HepG2 (cell line): Measurements from ENCODE around the gene TBRG1. TPM values are rescaled to one million over a fixed set of nuclear protein-coding genes. Genes with fewer than 3 reads are reported as not detected.
A peak's percentile ranks its signal among the peaks of the same experiment; 100 is the strongest.

Source experiments
- ATAC-seq: fragments of 200-7000 bp; cut with Tn5 transposase; 3 replicates; pipeline ENCODE4 v1.9.1; 2020; ENCODE audit warnings: mild to moderate bottlenecking, moderate library complexity
- BruUV-seq: library from RNA; stranded (reverse); fragments of 400-500 nt; replicated peaks from 2 replicates; lab custom pipeline; 2021; lab: Mats Ljungman, UMichigan
- CTCF ChIA-PET: fragments of 300-600 bp; formaldehyde crosslinking; extraction: SDS; loops from one replicate; lab custom pipeline; 2021; ENCODE audit warnings: low total read pairs, inconsistent platforms, low intra/inter-chr PET ratio; lab: Yijun Ruan, JAX
- POLR2A ChIA-PET: fragments of 350-600 bp; sonication (Branson Sonifier 250); formaldehyde crosslinking; loops from one replicate; lab custom pipeline; 2020; ENCODE audit warnings: antibody characterized with exemption, inconsistent platforms; lab: Yijun Ruan, JAX
- DNase-seq: peaks from one replicate; pipeline ENCODE4 v3.0.0-alpha.2; 2015; ENCODE audit warnings: low spot score
- FAIRE-seq: peaks from 3 replicates; lab custom pipeline; 2011; peaks lifted over from hg19 to GRCh38; lab: Jason Lieb, UNC
- H2AFZ ChIP-seq: one replicate; pipeline ENCODE4 v1.6.1; 2011; ENCODE audit warnings: low read length, inconsistent platforms
- H3K27ac ChIP-seq: fragments of 300-600 bp; 3 replicates; pipeline ENCODE4 v1.8.0; 2011; ENCODE audit warnings: mixed run types, mild to moderate bottlenecking, mixed read lengths, low read length, inconsistent platforms; ENCODE audit not compliant: insufficient read depth; ENCODE audit errors: extremely low read length
- H3K27me3 ChIP-seq, 2 experiments: fragments of 200-600 bp in 1 of 2; 2 replicates in 1 of 2; 3 replicates in 1 of 2; pipeline versions ENCODE4 v1.6.0 to v1.8.0; 2011; ENCODE audit warnings: low read length in 2 of 2, mild to moderate bottlenecking in 2 of 2, moderate library complexity in 2 of 2, inconsistent platforms in 1 of 2; ENCODE audit not compliant: insufficient read depth in 2 of 2, control insufficient read depth in 1 of 2
- H3K36me3 ChIP-seq, 2 experiments: fragments of 200-600 bp in 1 of 2; replicated peaks in 1 of 2; 2 replicates in 1 of 2; 3 replicates in 1 of 2; pipeline versions ENCODE4 v1.5.1 to v1.8.0; 2011; ENCODE audit warnings: low read length in 2 of 2, inconsistent platforms in 1 of 2; ENCODE audit not compliant: insufficient read depth in 2 of 2, control insufficient read depth in 1 of 2
- H3K4me1 ChIP-seq: 2 replicates; pipeline ENCODE4 v1.5.1; 2012; ENCODE audit warnings: low read length, inconsistent platforms; ENCODE audit not compliant: insufficient read depth
- H3K4me2 ChIP-seq: 2 replicates; pipeline ENCODE4 v1.6.0; 2011; ENCODE audit warnings: low read depth, low read length, inconsistent platforms
- H3K4me3 ChIP-seq, 3 experiments: fragments of 200-600 bp in 1 of 3; sonication (generic), shearing (Covaris generic) in 1 of 3; replicated peaks in 1 of 3; 2 replicates each; pipeline ENCODE4 v1.5.1; 2011 to 2016; ENCODE audit warnings: low read length in 3 of 3, inconsistent platforms in 2 of 3, low read depth in 2 of 3, mild to moderate bottlenecking in 2 of 3, control low read depth in 1 of 3, mixed read lengths in 1 of 3; ENCODE audit not compliant: insufficient read depth in 1 of 3
- H3K79me2 ChIP-seq: one replicate; pipeline ENCODE4 v1.6.1; 2011; ENCODE audit warnings: low read length, inconsistent platforms; ENCODE audit not compliant: insufficient read depth
- H3K9ac ChIP-seq: 2 replicates; pipeline ENCODE4 v1.6.0; 2011; ENCODE audit warnings: mild to moderate bottlenecking, low read depth, low read length, inconsistent platforms; ENCODE audit not compliant: insufficient read depth
- H3K9me3 ChIP-seq: 2 replicates; pipeline ENCODE4 v1.5.1; 2012; ENCODE audit warnings: mild to moderate bottlenecking, low read length
- H4K20me1 ChIP-seq: 2 replicates; pipeline ENCODE4 v1.6.0; 2011; ENCODE audit warnings: inconsistent platforms, mild to moderate bottlenecking, low read length, moderate library complexity; ENCODE audit not compliant: insufficient read depth
- BCL6 ChIP-seq: IDR thresholded peaks from 2 replicates; pipeline ENCODE4 v1.6.1; 2016; ENCODE audit warnings: missing genetic modification reagents, missing compliant biosample characterization
- HNF1A ChIP-seq, 2 experiments: sonication (generic) in 1 of 2; formaldehyde crosslinking in 1 of 2; IDR thresholded peaks; 2 replicates each; pipeline versions ENCODE4 v1.4.0 to v1.6.1; 2016 to 2020; ENCODE audit warnings: borderline replicate concordance in 1 of 2, low read depth in 1 of 2, mild to moderate bottlenecking in 1 of 2, missing genetic modification reagents in 1 of 2
- HNF1B ChIP-seq: sonication (generic); formaldehyde crosslinking; IDR thresholded peaks from 2 replicates; pipeline ENCODE4 v1.5.1; 2020; ENCODE audit warnings: mild to moderate bottlenecking, moderate library complexity, missing genetic modification reagents
- KLF16 ChIP-seq, 2 experiments: sonication (generic) in 1 of 2; formaldehyde crosslinking in 1 of 2; IDR thresholded peaks; 2 replicates each; pipeline versions ENCODE4 v1.6.1 to v1.8.0; 2016 to 2023; ENCODE audit warnings: missing genetic modification reagents in 2 of 2, missing compliant biosample characterization in 1 of 2
- POGZ ChIP-seq: sonication (generic); formaldehyde crosslinking; IDR thresholded peaks from 2 replicates; pipeline ENCODE4 v1.4.0; 2020; ENCODE audit warnings: mild to moderate bottlenecking, missing genetic modification reagents
- TGIF2 ChIP-seq: IDR thresholded peaks from 2 replicates; pipeline ENCODE4 v1.6.1; 2016; ENCODE audit warnings: control low read depth, missing compliant biosample characterization
- THAP11 ChIP-seq: IDR thresholded peaks from 2 replicates; pipeline ENCODE4 v1.6.1; 2016; ENCODE audit warnings: missing biosample characterization, missing genetic modification reagents
- ZFP36L1 ChIP-seq: sonication (generic); formaldehyde crosslinking; IDR thresholded peaks from 2 replicates; pipeline ENCODE4 v1.8.0; 2022; ENCODE audit warnings: mild to moderate bottlenecking, missing genetic modification reagents, moderate library complexity
- ZMYM2 ChIP-seq: sonication (generic); formaldehyde crosslinking; IDR thresholded peaks from 2 replicates; pipeline ENCODE4 v1.8.0; 2022; ENCODE audit warnings: mild to moderate bottlenecking, missing genetic modification reagents
- ZNF317 ChIP-seq: sonication (generic); formaldehyde crosslinking; IDR thresholded peaks from 2 replicates; pipeline ENCODE4 v1.5.0; 2020; ENCODE audit warnings: mild to moderate bottlenecking, missing genetic modification reagents
- ZNF691 ChIP-seq: sonication (generic); formaldehyde crosslinking; IDR thresholded peaks from 2 replicates; pipeline ENCODE4 v1.4.0; 2020; ENCODE audit warnings: missing genetic modification reagents, low read depth, mild to moderate bottlenecking, borderline replicate concordance
- ZNF737 ChIP-seq: sonication (generic); formaldehyde crosslinking; IDR thresholded peaks from 2 replicates; pipeline ENCODE4 v1.5.0; 2020; ENCODE audit warnings: missing genetic modification reagents, mild to moderate bottlenecking, borderline replicate concordance
- ZNF792 ChIP-seq: IDR thresholded peaks from 2 replicates; pipeline ENCODE4 v1.6.1; 2016
- ZNF891 ChIP-seq: sonication (generic); formaldehyde crosslinking; IDR thresholded peaks from 2 replicates; pipeline ENCODE4 v1.5.0; 2020; ENCODE audit warnings: mild to moderate bottlenecking, missing genetic modification reagents
- ZSCAN31 ChIP-seq: sonication (generic); formaldehyde crosslinking; IDR thresholded peaks from 2 replicates; pipeline ENCODE4 v1.5.0; 2020; ENCODE audit warnings: low read depth, mild to moderate bottlenecking, missing genetic modification reagents
- WGBS: methylation state at CpG from one replicate; pipeline ENCODE4 v1.1.6; 2017; ENCODE audit warnings: low lambda C conversion rate; 5-methylcytosine and 5-hydroxymethylcytosine counted together
- in situ Hi-C: cut with HindIII; loops from 2 replicates; pipeline ENCODE4 v1.10.0; 2017; ENCODE audit warnings: low pct_unique_long_range_greater_than_20kb; ENCODE audit not compliant: extremely low pct_ligation_motif_present
- intact Hi-C: fragments of 100-400 bp; cut with micrococcal nuclease; formaldehyde crosslinking; loops from one replicate; pipeline ENCODE4 v1.10.0; 2022; ENCODE audit not compliant: unreplicated experiment
- polyA plus RNA-seq, 8 experiments: library from polyadenylated mRNA; depleted of rRNA in 3 of 8; stranded (reverse) in 7 of 8; unstranded in 1 of 8; fragments of >200 nt; fragmentation: Illumina TruSeq in 4 of 8; extraction: Trizol in 4 of 8; gene quantifications; 2 replicates each; pipeline versions ENCODE4 v1.2.1 to v1.2.3, GENCODE V29; 2011 to 2016; ENCODE audit warnings: low read depth in 4 of 8, missing spikeins in 1 of 8, mixed read lengths in 1 of 8; ENCODE audit not compliant: insufficient read depth in 1 of 8
- total RNA-seq, 5 experiments: library from RNA; depleted of rRNA; stranded (reverse); fragments of >200 nt; fragmentation: Illumina TruSeq; extraction: Trizol; gene quantifications; 2 replicates each; pipeline ENCODE4 v1.2.3, GENCODE V29; 2016; ENCODE audit warnings: low read depth in 1 of 5

TBRG1 gene
- total and polyA plus RNA-seq, 2 of the 13 experiments (the other 11 are each of a cell fraction or from before 2014, with no cell fraction given) = 21.7 to 25.6 TPM

- POLR2A ChIA-PET = interaction anchor here (0.7 to 1.9 kb wide), 11 partner anchors 51 to 438 kb away, joined by 3 to 26 read pairs (median 4); partner anchors contain the start of genes MSANTD2, TBRG1, TMEM218 and VSIG2
- TF ChIP-seq ZNF792 (CRISPR knock-in tag) (peak; percentile 37; the same call in 1 of the 2 replicates), ZNF737 (CRISPR knock-in tag) (no peak), KLF16 (CRISPR knock-in tag; IDR thresholded peaks at IDR 0.05) (peak in 1 of 2 experiments; percentile 91; a peak in 2 of 4 replicates), HNF1A (IDR thresholded peaks at IDR 0.05; ENCODE audit: low read depth) (no peak), HNF1A (CRISPR knock-in tag; IDR thresholded peaks at IDR 0.05; ENCODE audit: borderline replicate concordance) (peak; percentile 27; the same call in 1 of the 2 replicates), ZNF891 (CRISPR knock-in tag) (0 out of 2 replicates have a peak, but pooled peaks have one; percentile 41), ZMYM2 (CRISPR knock-in tag) (no peak), ZFP36L1 (CRISPR knock-in tag) (no peak), ZNF691 (CRISPR knock-in tag) (peak; percentile 75; the same call in 1 of the 2 replicates), POGZ (CRISPR knock-in tag) (peak; percentile 85), ZSCAN31 (CRISPR knock-in tag) (0 out of 2 replicates have a peak, but pooled peaks have one; percentile 53), BCL6 (CRISPR knock-in tag) (peak; percentile 38; the same call in 1 of the 2 replicates), TGIF2 (CRISPR knock-in tag) (no peak), ZNF317 (CRISPR knock-in tag) (0 out of 2 replicates have a peak, but pooled peaks have one; percentile 56), HNF1B (peak; percentile 41; the same call in 1 of the 2 replicates), THAP11 (peak; percentile 64; the same call in 1 of the 2 replicates)
Observed at GRCh38 chr11:124673333-124674167, 50.9 kb downstream of the TBRG1 start, which contains the start of the genes SIAE and SPA17. TSS of gene SIAE (minus strand) at chr11:124673739. CDS start at chr11:124673708, 31 bp downstream. TSS of gene SPA17 (plus strand) at chr11:124673904. CDS start at chr11:124675265, 1,361 bp downstream.

More at GRCh38 chr11:124673333-124674167, 50.9 kb downstream of the TBRG1 start, which contains the start of the genes SIAE and SPA17:
- Histone ChIP-seq H3K9me3 (no peaks in the 10 kb centered on the region), H3K4me3 (peak within 1 kb of the TSS; percentile 73 to 99 (median 99)), H3K79me2 (no peaks in the 10 kb centered on the region), H3K27me3 (no peaks in the 10 kb centered on the region; a peak in 1 of 5 replicates), H3K4me2 (peak within 1 kb of the TSS; percentile 95), H3K4me1 (peaks cover 19% of the 10 kb centered on the region), H3K36me3 (no peaks in the 10 kb centered on the region), H3K9ac (peak within 1 kb of the TSS; percentile 91), H4K20me1 (no peaks in the 10 kb centered on the region), H3K27ac (peak within 1 kb of the TSS; percentile 74), H2AFZ (peak within 1 kb of the TSS; percentile 32)
- FAIRE-seq (no peak), ATAC-seq (peak; percentile 97), DNase-seq (peak; percentile 91)
- CTCF ChIA-PET = interaction anchor here (1.3 kb wide), 1 partner anchor 90 kb away, joined by 4 read pairs; no protein-coding TSS in a partner anchor
- intact Hi-C loops = loop anchor here (1.0 to 2.0 kb wide), 2 partner anchors 73 to 90 kb away; no protein-coding TSS in a partner anchor
- BruUV-seq = TSS peak; percentile 80
- in situ Hi-C loops = loop anchor here (5.0 to 10.0 kb wide), 3 partner anchors 89 to 191 kb away; partner anchors contain the start of genes ESAM and ROBO3
- WGBS = under 1% methylated on average over 23 of the region's 58 CpGs
